A549 (cell line): ENCODE results near the gene GPR176. TPM values are rescaled to one million over a fixed set of nuclear protein-coding genes. Genes with fewer than 3 reads are reported as not detected.

Experiments used
- ATAC-seq, 2 experiments: fragments of 200-7000 bp in 1 of 2; fragments of >200 bp in 1 of 2; cut with Nextera tagmentation in 1 of 2; cut with Tn5 transposase in 1 of 2; 3 replicates each; pipeline versions ENCODE4 v1.8.0 to v1.9.1; 2018 to 2020; ENCODE audit warnings: mild to moderate bottlenecking in 1 of 2, moderate library complexity in 1 of 2
- CTCF ChIA-PET: fragments of 300-600 bp; sonication (Branson Sonifier 250); formaldehyde crosslinking; extraction: SDS; loops from one replicate; lab custom pipeline; 2021; ENCODE audit warnings: antibody characterized with exemption, inconsistent platforms; lab: Yijun Ruan, JAX
- POLR2A ChIA-PET: fragments of 350-600 bp; formaldehyde crosslinking; extraction: SDS; loops from one replicate; lab custom pipeline; 2021; ENCODE audit warnings: antibody characterized with exemption, inconsistent platforms; lab: Yijun Ruan, JAX
- DNase-seq, 2 experiments: peaks; one replicate each; pipeline versions ENCODE4 v3.0.0 to v3.0.0-alpha.2; 2011 to 2016; ENCODE audit warnings: low read depth in 1 of 2, low spot score in 1 of 2
- FAIRE-seq: peaks from 2 replicates; lab custom pipeline; 2011; peaks lifted over from hg19 to GRCh38; lab: Jason Lieb, UNC
- H3K27ac ChIP-seq, 2 experiments: fragments of >200 bp; sonication (Bioruptor Twin); formaldehyde crosslinking; 3 replicates each; pipeline ENCODE4 v1.5.1; 2016 to 2017
- H3K4me1 ChIP-seq: fragments of >200 bp; sonication (Bioruptor Twin); formaldehyde crosslinking; 3 replicates; pipeline ENCODE4 v1.6.1; 2016
- H3K4me2 ChIP-seq: fragments of >200 bp; sonication (Bioruptor Twin); formaldehyde crosslinking; 3 replicates; pipeline ENCODE4 v1.6.1; 2016
- H3K4me3 ChIP-seq: fragments of >200 bp; sonication (Bioruptor Twin); formaldehyde crosslinking; 3 replicates; pipeline ENCODE4 v1.5.1; 2016
- H3K9me3 ChIP-seq: fragments of >200 bp; sonication (Bioruptor Twin); formaldehyde crosslinking; 3 replicates; pipeline ENCODE4 v1.6.1; 2016
- CEBPB ChIP-seq, 2 experiments: fragments of >200 bp in 1 of 2; sonication (Bioruptor Twin) in 1 of 2; formaldehyde crosslinking in 1 of 2; IDR thresholded peaks; 2 replicates each; pipeline ENCODE4 v1.6.1; 2012 to 2016
- EHF ChIP-seq: fragments of 250-450 bp; sonication (Bioruptor Pico); IDR thresholded peaks from 2 replicates; pipeline ENCODE4 v1.5.0; 2020; ENCODE audit warnings: mild to moderate bottlenecking
- EHMT2 ChIP-seq: fragments of 200-600 bp; sonication (generic); IDR thresholded peaks from 2 replicates; pipeline ENCODE4 v1.6.1; 2016; ENCODE audit warnings: antibody characterized with exemption, low read depth, mild to moderate bottlenecking, moderate library complexity
- FOSL2 ChIP-seq, 2 experiments: fragments of 450-650 bp in 1 of 2; fragments of >200 bp in 1 of 2; sonication (Bioruptor Twin) in 1 of 2; formaldehyde crosslinking; IDR thresholded peaks; 2 replicates each; pipeline versions ENCODE4 v1.5.0 to v1.6.1; 2016 to 2020; ENCODE audit warnings: mild to moderate bottlenecking in 1 of 2, moderate library complexity in 1 of 2
- GATA3 ChIP-seq: IDR thresholded peaks from 2 replicates; pipeline ENCODE4 v1.6.1; 2012; ENCODE audit warnings: borderline replicate concordance
- HDAC2 ChIP-seq: fragments of 200-600 bp; sonication (generic); IDR thresholded peaks from 2 replicates; pipeline ENCODE4 v1.6.1; 2016
- HES2 ChIP-seq: fragments of >200 bp; sonication (Bioruptor Twin); formaldehyde crosslinking; IDR thresholded peaks from 2 replicates; pipeline ENCODE4 v1.6.1; 2016
- HEYL ChIP-seq: fragments of 250-450 bp; sonication (Bioruptor Pico); IDR thresholded peaks from 2 replicates; pipeline ENCODE4 v1.8.0; 2021; ENCODE audit warnings: mild to moderate bottlenecking, moderate library complexity
- HMGXB4 ChIP-seq: fragments of 250-450 bp; sonication (Bioruptor Pico); IDR thresholded peaks from 2 replicates; pipeline ENCODE4 v1.5.0; 2021; ENCODE audit warnings: mild to moderate bottlenecking, moderate library complexity, borderline replicate concordance
- HOXB5 ChIP-seq: fragments of 250-450 bp; sonication (Bioruptor Pico); IDR thresholded peaks from 2 replicates; pipeline ENCODE4 v1.5.0; 2020; ENCODE audit warnings: mild to moderate bottlenecking, moderate library complexity
- KDM1A ChIP-seq: fragments of 200-600 bp; sonication (generic); IDR thresholded peaks from 2 replicates; pipeline ENCODE4 v1.6.1; 2016; ENCODE audit warnings: low read depth, mild to moderate bottlenecking
- MAZ ChIP-seq: fragments of 150-350 bp; IDR thresholded peaks from 2 replicates; pipeline ENCODE4 v1.6.1; 2014; ENCODE audit warnings: antibody characterized with exemption, low read depth, low read length, borderline replicate concordance
- NPAS2 ChIP-seq: fragments of 250-450 bp; sonication (Bioruptor Pico); IDR thresholded peaks from 2 replicates; pipeline ENCODE4 v1.8.0; 2022; ENCODE audit warnings: mild to moderate bottlenecking, moderate library complexity, borderline replicate concordance
- POLR2A ChIP-seq: IDR thresholded peaks from 2 replicates; pipeline ENCODE4 v1.6.1; 2012; ENCODE audit warnings: mild to moderate bottlenecking, low read length
- RAD21 ChIP-seq, 2 experiments: fragments of >200 bp in 1 of 2; sonication (Bioruptor Twin) in 1 of 2; formaldehyde crosslinking in 1 of 2; IDR thresholded peaks in 1 of 2; conservative IDR thresholded peaks in 1 of 2; 2 replicates in 1 of 2; 3 replicates in 1 of 2; pipeline ENCODE4 v1.6.1; 2012 to 2018; ENCODE audit warnings: inconsistent platforms in 1 of 2
- TFCP2L1 ChIP-seq: fragments of 250-450 bp; sonication (Bioruptor Pico); IDR thresholded peaks from 2 replicates; pipeline ENCODE4 v1.5.0; 2021; ENCODE audit warnings: mild to moderate bottlenecking
- USF2 ChIP-seq: fragments of 450-650 bp; IDR thresholded peaks from 2 replicates; pipeline ENCODE4 v1.6.1; 2014; ENCODE audit warnings: antibody characterized with exemption
- ZSCAN20 ChIP-seq: fragments of 250-450 bp; sonication (Bioruptor Pico); IDR thresholded peaks from 2 replicates; pipeline ENCODE4 v1.8.0; 2022; ENCODE audit warnings: mild to moderate bottlenecking, moderate library complexity
- WGBS: methylation state at CpG from one replicate; pipeline ENCODE4 v1.1.6; 2017; ENCODE audit errors: missing lambda C conversion rate; 5-methylcytosine and 5-hydroxymethylcytosine counted together
- polyA plus RNA-seq, 4 experiments: library from polyadenylated mRNA; depleted of rRNA in 3 of 4; stranded (reverse); fragments of >200 nt; fragmentation: RNase III in 1 of 4; extraction: RNeasy Plus Mini Kit Qiagen cat#74134 plus additional on column Dnase treatment in 1 of 4; gene quantifications; 2 replicates in 3 of 4; 3 replicates in 1 of 4; pipeline ENCODE4 v1.2.3, GENCODE V29; 2011 to 2017
- TF ChIP-seq, protein P1 (sequence below): IDR thresholded peaks from 2 replicates; pipeline ENCODE4 v1.6.1; 2012
- TF ChIP-seq, protein P2 (sequence below): fragments of 250-450 bp; sonication (Bioruptor Pico); IDR thresholded peaks from 2 replicates; pipeline ENCODE4 v1.5.0; 2020; ENCODE audit warnings: low read depth, mild to moderate bottlenecking, moderate library complexity
- TF ChIP-seq, protein P3 (sequence below): fragments of 150-350 bp; IDR thresholded peaks from 2 replicates; pipeline ENCODE4 v1.6.1; 2014; ENCODE audit warnings: low read depth, mild to moderate bottlenecking, low read length
- TF ChIP-seq, protein P4 (sequence below): IDR thresholded peaks from 2 replicates; pipeline ENCODE4 v1.6.1; 2012

GPR176 gene
- polyA plus RNA-seq, 2 of the 4 experiments (the other 2 are of a cell fraction) = 1.5 to 8.1 TPM

DNA sequence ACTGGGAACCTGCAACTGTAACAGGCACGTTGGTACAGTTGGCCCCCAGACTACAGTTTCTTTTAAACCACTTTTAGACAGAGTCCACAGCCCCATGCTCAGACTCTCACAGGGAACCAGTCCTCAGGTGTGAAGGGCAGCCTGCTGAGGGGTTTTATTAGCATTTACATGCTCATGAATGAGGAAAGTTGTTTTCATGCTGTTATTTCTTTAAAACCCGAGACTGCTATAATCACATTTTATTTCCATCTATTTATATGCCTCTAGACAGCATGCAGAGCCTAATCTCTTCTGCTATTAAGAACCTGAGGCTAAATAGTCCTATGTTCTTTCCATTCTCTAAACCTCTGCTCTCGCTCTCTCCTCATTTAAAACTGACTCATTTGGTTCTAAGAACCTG is 111.2 kb downstream of the GPR176 start:
- ATAC-seq = no peak

GRCh38 chr15:39807791-39808190 is 112.3 kb downstream of the GPR176 start:
- Histone ChIP-seq H3K4me2 (no peak overlapping the region), H3K27ac (no peak overlapping the region), H3K4me3 (no peak overlapping the region), H3K9me3 (no peaks in the 10 kb centered on the region), H3K4me1 (no peaks in the 10 kb centered on the region)
- no peak for TF ChIP-seq HES2
- TF ChIP-seq, protein P1, sequence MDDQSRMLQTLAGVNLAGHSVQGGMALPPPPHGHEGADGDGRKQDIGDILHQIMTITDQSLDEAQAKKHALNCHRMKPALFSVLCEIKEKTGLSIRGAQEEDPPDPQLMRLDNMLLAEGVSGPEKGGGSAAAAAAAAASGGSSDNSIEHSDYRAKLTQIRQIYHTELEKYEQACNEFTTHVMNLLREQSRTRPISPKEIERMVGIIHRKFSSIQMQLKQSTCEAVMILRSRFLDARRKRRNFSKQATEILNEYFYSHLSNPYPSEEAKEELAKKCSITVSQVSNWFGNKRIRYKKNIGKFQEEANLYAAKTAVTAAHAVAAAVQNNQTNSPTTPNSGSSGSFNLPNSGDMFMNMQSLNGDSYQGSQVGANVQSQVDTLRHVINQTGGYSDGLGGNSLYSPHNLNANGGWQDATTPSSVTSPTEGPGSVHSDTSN = no peak
- TF ChIP-seq, protein P2, sequence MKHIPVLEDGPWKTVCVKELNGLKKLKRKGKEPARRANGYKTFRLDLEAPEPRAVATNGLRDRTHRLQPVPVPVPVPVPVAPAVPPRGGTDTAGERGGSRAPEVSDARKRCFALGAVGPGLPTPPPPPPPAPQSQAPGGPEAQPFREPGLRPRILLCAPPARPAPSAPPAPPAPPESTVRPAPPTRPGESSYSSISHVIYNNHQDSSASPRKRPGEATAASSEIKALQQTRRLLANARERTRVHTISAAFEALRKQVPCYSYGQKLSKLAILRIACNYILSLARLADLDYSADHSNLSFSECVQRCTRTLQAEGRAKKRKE (CRISPR knock-in tag) = no peak
- TF ChIP-seq RAD21 (conservative IDR thresholded peaks at IDR 0.05 in 1 of 2, IDR thresholded peaks at IDR 0.05 in 1 of 2) = no peak
- no peak for TF ChIP-seq POLR2A
- no peak for TF ChIP-seq EHF (CRISPR knock-in tag)
- TF ChIP-seq CEBPB (IDR thresholded peaks at IDR 0.05) = no peak
- TF ChIP-seq HMGXB4 (CRISPR knock-in tag) = no peak
- no peak for TF ChIP-seq HEYL (CRISPR knock-in tag)
- TF ChIP-seq KDM1A = no peak
- no peak for TF ChIP-seq GATA3
- no peak for TF ChIP-seq HDAC2
- TF ChIP-seq, protein P3, sequence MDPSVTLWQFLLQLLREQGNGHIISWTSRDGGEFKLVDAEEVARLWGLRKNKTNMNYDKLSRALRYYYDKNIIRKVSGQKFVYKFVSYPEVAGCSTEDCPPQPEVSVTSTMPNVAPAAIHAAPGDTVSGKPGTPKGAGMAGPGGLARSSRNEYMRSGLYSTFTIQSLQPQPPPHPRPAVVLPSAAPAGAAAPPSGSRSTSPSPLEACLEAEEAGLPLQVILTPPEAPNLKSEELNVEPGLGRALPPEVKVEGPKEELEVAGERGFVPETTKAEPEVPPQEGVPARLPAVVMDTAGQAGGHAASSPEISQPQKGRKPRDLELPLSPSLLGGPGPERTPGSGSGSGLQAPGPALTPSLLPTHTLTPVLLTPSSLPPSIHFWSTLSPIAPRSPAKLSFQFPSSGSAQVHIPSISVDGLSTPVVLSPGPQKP = no peak
- TF ChIP-seq EHMT2 = no peak
- TF ChIP-seq ZSCAN20 = no peak
- TF ChIP-seq FOSL2 (IDR thresholded peaks at IDR 0.05) = no peak
- TF ChIP-seq FOSL2 (CRISPR knock-in tag; IDR thresholded peaks at IDR 0.05) = no peak
- no peak for TF ChIP-seq USF2
- no peak for TF ChIP-seq HOXB5
- TF ChIP-seq, protein P4, sequence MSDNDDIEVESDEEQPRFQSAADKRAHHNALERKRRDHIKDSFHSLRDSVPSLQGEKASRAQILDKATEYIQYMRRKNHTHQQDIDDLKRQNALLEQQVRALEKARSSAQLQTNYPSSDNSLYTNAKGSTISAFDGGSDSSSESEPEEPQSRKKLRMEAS = no peak
- FAIRE-seq (no peak), DNase-seq (no peak), ATAC-seq (no peak)
- 84% methylated on average over 4 of the region's 4 CpGs for WGBS
- ChIA-PET CTCF (no interaction called here), POLR2A (no interaction called here)

More for the DNA sequence above, 111.2 kb downstream of the GPR176 start:
- TF ChIP-seq HMGXB4 (CRISPR knock-in tag) = no peak
- TF ChIP-seq TFCP2L1 (CRISPR knock-in tag) = no peak
- TF ChIP-seq NPAS2 = no peak
- no peak for TF ChIP-seq MAZ
- ChIA-PET POLR2A (no interaction called here), CTCF (no interaction called here)
- WGBS = 38% methylated on average over 3 of the region's 3 CpGs
- DNase-seq = no peak
- no peak for FAIRE-seq
- Histone ChIP-seq H3K9me3 (no peaks in the 10 kb centered on the region), H3K27ac (no peak overlapping the region), H3K4me2 (no peak overlapping the region), H3K4me3 (no peak overlapping the region), H3K4me1 (no peaks in the 10 kb centered on the region)
